Ishikawa (cell line): ENCODE data around the gene ABHD3.

ENCODE experiments used
- EP300 ChIP-seq: IDR thresholded peaks from 2 replicates; pipeline ENCODE4 v1.6.1; 2012; ENCODE audit warnings: borderline replicate concordance
- TCF12 ChIP-seq: IDR thresholded peaks from 2 replicates; pipeline ENCODE4 v1.6.1; 2012; ENCODE audit warnings: low read depth
- TEAD4 ChIP-seq: IDR thresholded peaks from 2 replicates; pipeline ENCODE4 v1.6.1; 2012
- TF ChIP-seq, protein P1 (sequence below): IDR thresholded peaks from 2 replicates; pipeline ENCODE4 v1.6.1; 2012

DNA sequence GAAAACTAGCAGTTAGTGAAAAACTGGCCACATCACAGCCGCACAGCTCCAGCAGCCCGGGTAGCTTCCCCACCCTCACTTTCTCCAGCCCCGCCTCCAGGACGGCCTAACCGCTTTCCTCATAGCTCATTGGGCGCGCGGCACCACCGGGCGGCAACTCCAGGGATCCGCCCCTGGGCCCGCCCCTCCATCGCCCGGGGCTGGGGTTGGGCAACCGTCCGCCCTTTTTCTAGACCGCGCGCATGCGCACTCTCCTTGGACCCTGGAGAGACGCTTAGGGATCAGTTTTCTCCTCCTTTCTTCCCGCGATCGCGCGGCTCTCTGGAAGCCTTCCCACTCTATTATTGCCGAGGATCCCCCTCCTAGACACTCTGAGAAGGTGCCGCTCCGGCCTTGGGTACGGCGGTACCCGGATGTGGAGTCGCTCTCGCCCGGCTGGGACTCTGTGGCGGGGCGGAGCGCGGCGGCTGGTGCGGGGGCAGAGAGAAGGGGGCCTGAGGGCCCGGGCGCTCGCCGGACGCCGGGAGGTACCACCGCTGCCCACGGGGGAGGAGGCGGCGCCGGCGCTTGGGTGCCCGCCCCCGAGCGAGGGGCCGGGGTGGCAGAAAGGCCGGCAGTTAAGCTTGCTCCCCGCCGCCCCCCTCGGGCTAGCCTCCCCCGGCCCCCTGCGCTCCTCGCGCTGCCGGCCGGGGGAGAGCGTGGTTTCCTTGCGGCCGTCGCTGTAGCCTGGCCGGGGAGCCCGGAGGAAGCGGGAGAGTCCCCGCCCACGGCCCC lies 36.2 kb upstream of the ABHD3 start, which contains the start of gene MIB1:
- TF ChIP-seq TCF12 (no peak), EP300 (no peak), TEAD4 (no peak)
- TF ChIP-seq, protein P1, sequence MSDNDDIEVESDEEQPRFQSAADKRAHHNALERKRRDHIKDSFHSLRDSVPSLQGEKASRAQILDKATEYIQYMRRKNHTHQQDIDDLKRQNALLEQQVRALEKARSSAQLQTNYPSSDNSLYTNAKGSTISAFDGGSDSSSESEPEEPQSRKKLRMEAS: no peak; the same call in 1 of the 2 replicates
